Endothelial cell of umbilical vein (primary cell): ENCODE data around the gene DHX35. TPM values are rescaled to one million over a fixed set of nuclear protein-coding genes. Genes with fewer than 3 reads are reported as not detected.

Experiments
- BruUV-seq: library from RNA; stranded (reverse); fragments of 400-500 nt; replicated peaks from 2 replicates; lab custom pipeline; 2021; lab: Mats Ljungman, UMichigan
- CTCF ChIA-PET: fragments of 300-600, 350-600 bp; sonication (Branson Sonifier 250); formaldehyde crosslinking; loops from one replicate; lab custom pipeline; 2021; ENCODE audit warnings: antibody characterized with exemption, inconsistent platforms; lab: Charles Lee
- POLR2A ChIA-PET: fragments of 300-600, 350-600 bp; sonication (Branson Sonifier 250); formaldehyde crosslinking; loops from one replicate; lab custom pipeline; 2021; ENCODE audit warnings: antibody characterized with exemption, inconsistent platforms; lab: Charles Lee
- DNase-seq: peaks from one replicate; pipeline ENCODE4 v3.0.0-alpha.2; 2011; ENCODE audit warnings: low read depth, low spot score
- FAIRE-seq: peaks from 2 replicates; lab custom pipeline; 2011; peaks lifted over from hg19 to GRCh38; lab: Jason Lieb, UNC
- H2AFZ ChIP-seq: 2 replicates; pipeline ENCODE4 v1.6.0; 2012; ENCODE audit warnings: low read depth, low read length, control low read depth, inconsistent platforms
- H3K27ac ChIP-seq: 2 replicates; pipeline ENCODE4 v1.5.1; 2011; ENCODE audit warnings: low read depth, mild to moderate bottlenecking, control low read depth, low read length, moderate library complexity; ENCODE audit not compliant: insufficient read depth
- H3K27me3 ChIP-seq, 2 experiments: 2 replicates each; pipeline versions ENCODE4 v1.6.0 to v1.6.1; 2011; ENCODE audit warnings: low read length in 2 of 2, mixed read lengths in 1 of 2; ENCODE audit not compliant: control insufficient read depth in 2 of 2, insufficient read depth in 2 of 2
- H3K36me3 ChIP-seq, 2 experiments: 2 replicates in 1 of 2; 3 replicates in 1 of 2; pipeline ENCODE4 v1.5.1; 2011; ENCODE audit warnings: low read length in 2 of 2, mild to moderate bottlenecking in 1 of 2, moderate library complexity in 1 of 2; ENCODE audit not compliant: control insufficient read depth in 2 of 2, insufficient read depth in 2 of 2; ENCODE audit errors: extremely low read depth in 1 of 2
- H3K4me1 ChIP-seq: 3 replicates; pipeline ENCODE4 v1.5.1; 2011; ENCODE audit warnings: mild to moderate bottlenecking, low read length; ENCODE audit not compliant: control insufficient read depth, insufficient read depth; ENCODE audit errors: extremely low read depth
- H3K4me2 ChIP-seq: 2 replicates; pipeline ENCODE4 v1.6.1; 2011; ENCODE audit warnings: low read length, control low read depth, mixed read lengths; ENCODE audit not compliant: insufficient read depth
- H3K4me3 ChIP-seq, 3 experiments: fragments of 200-600 bp in 1 of 3; sonication (generic), shearing (Covaris generic) in 1 of 3; replicated peaks in 1 of 3; 2 replicates each; pipeline ENCODE4 v1.5.1; 2011 to 2016; ENCODE audit warnings: control low read depth in 3 of 3, low read length in 3 of 3, mild to moderate bottlenecking in 2 of 3, inconsistent platforms in 1 of 3, low read depth in 1 of 3, moderate library complexity in 1 of 3; ENCODE audit not compliant: insufficient read depth in 1 of 3
- H3K79me2 ChIP-seq: 2 replicates; pipeline ENCODE4 v1.6.0; 2012; ENCODE audit warnings: low read length, inconsistent platforms; ENCODE audit not compliant: control insufficient read depth, insufficient read depth
- H3K9ac ChIP-seq: replicated peaks from 2 replicates; pipeline ENCODE3; 2011; ENCODE audit warnings: low read length, control low read depth; ENCODE audit not compliant: insufficient read depth; ENCODE audit errors: extremely low read depth
- H3K9me1 ChIP-seq: replicated peaks from 3 replicates; pipeline ENCODE4 v1.6.0; 2011; ENCODE audit warnings: mild to moderate bottlenecking, low read length; ENCODE audit not compliant: control insufficient read depth, insufficient read depth; ENCODE audit errors: extremely low read depth
- H3K9me3 ChIP-seq: replicated peaks from 2 replicates; pipeline ENCODE4 v1.5.1; 2012; ENCODE audit warnings: low read length, inconsistent platforms; ENCODE audit not compliant: control insufficient read depth, insufficient read depth
- H4K20me1 ChIP-seq: replicated peaks from 2 replicates; pipeline ENCODE3; 2011; ENCODE audit warnings: mild to moderate bottlenecking, low read length; ENCODE audit not compliant: control insufficient read depth, insufficient read depth; ENCODE audit errors: extremely low read depth
- CTCF ChIP-seq, 2 donors: IDR thresholded peaks; 1 replicate in 1 of 2; 2 replicates in 1 of 2; pipeline ENCODE4 v1.5.1; 2011; ENCODE audit warnings: low read length in 2 of 2, mild to moderate bottlenecking in 2 of 2, moderate library complexity in 2 of 2, control low read depth in 1 of 2, inconsistent platforms in 1 of 2, low read depth in 1 of 2; ENCODE audit not compliant: insufficient read depth in 1 of 2; ENCODE audit errors: extremely low read depth in 1 of 2
- EZH2 ChIP-seq: IDR thresholded peaks from 2 replicates; pipeline ENCODE4 v1.6.1; 2012; ENCODE audit warnings: borderline replicate concordance, low read depth, mild to moderate bottlenecking, moderate library complexity, low read length, inconsistent platforms; ENCODE audit not compliant: severe bottlenecking
- FOS ChIP-seq: IDR thresholded peaks from 2 replicates; pipeline ENCODE4 v1.6.1; 2011; ENCODE audit warnings: mild to moderate bottlenecking, low read length, moderate library complexity, borderline replicate concordance; ENCODE audit not compliant: insufficient read depth
- GATA2 ChIP-seq: IDR thresholded peaks from 2 replicates; pipeline ENCODE4 v1.7.0; 2011; ENCODE audit warnings: low read depth, mild to moderate bottlenecking, moderate library complexity, mixed read lengths, low read length; ENCODE audit not compliant: insufficient read length, insufficient read depth
- JUN ChIP-seq: IDR thresholded peaks from 2 replicates; pipeline ENCODE4 v1.6.1; 2011; ENCODE audit warnings: borderline replicate concordance, low read depth; ENCODE audit not compliant: insufficient read length, insufficient read depth
- MAX ChIP-seq: IDR thresholded peaks from 2 replicates; pipeline ENCODE4 v1.6.1; 2011; ENCODE audit not compliant: insufficient read depth, insufficient read length
- MYC ChIP-seq: IDR thresholded peaks from one replicate; pipeline ENCODE4 v1.6.1; 2011; ENCODE audit warnings: mild to moderate bottlenecking, low read depth, low read length
- POLR2A ChIP-seq: IDR thresholded peaks from 2 replicates; pipeline ENCODE4 v1.6.1; 2012; ENCODE audit warnings: low read depth, mild to moderate bottlenecking, control low read depth, low read length
- POLR2AphosphoS5 ChIP-seq: IDR thresholded peaks from 2 replicates; pipeline ENCODE4 v1.6.1; 2012; ENCODE audit warnings: low read depth, mild to moderate bottlenecking, control low read depth, low read length, moderate library complexity; ENCODE audit not compliant: insufficient read depth
- dilution Hi-C: fragments of 300-500 bp; cut with MboI; formaldehyde crosslinking; loops from one replicate; pipeline ENCODE4 v1.15.0; 2019; ENCODE audit warnings: low sequenced_read_pairs; ENCODE audit not compliant: extremely low pct_ligation_motif_present
- intact Hi-C: fragments of 100-400 bp; cut with micrococcal nuclease; formaldehyde crosslinking; loops from one replicate; pipeline ENCODE4 v1.10.0; 2022
- polyA plus RNA-seq, 4 experiments: library from polyadenylated mRNA; depleted of rRNA in 3 of 4; stranded (reverse) in 3 of 4; unstranded in 1 of 4; fragments of >200 nt; gene quantifications; 2 replicates each; pipeline versions ENCODE4 v1.2.1 to v1.2.3, GENCODE V29; 2011 to 2012; ENCODE audit warnings: missing spikeins in 1 of 4
- total RNA-seq: library from RNA; stranded (reverse); gene quantifications from 2 replicates; pipeline ENCODE4 v1.2.3, GENCODE V29; 2021

Gene DHX35
- total and polyA plus RNA-seq, 2 donors (not counting 3 experiments of a cell fraction or from before 2014, with no cell fraction given) = 10.0 to 13.0 TPM

- CTCF ChIA-PET = interaction anchor here (1.7 kb wide), 1 partner anchor 8 kb away, joined by 12 read pairs; no protein-coding TSS in a partner anchor
- no peak for DNase-seq
- H3K27me3 ChIP-seq = no peaks in the 10 kb centered on the region
- H2AFZ ChIP-seq = no peak overlapping the region
- H3K4me1 ChIP-seq = no peaks in the 10 kb centered on the region
- intact Hi-C loops = no loop called here
- BruUV-seq = no TSS peak
- H4K20me1 ChIP-seq = no peaks in the 10 kb centered on the region
- H3K9ac ChIP-seq = no peak overlapping the region
- POLR2A ChIA-PET = no interaction called here
- no peaks in the 10 kb centered on the region for H3K79me2 ChIP-seq
- dilution Hi-C loops = no loop called here
- H3K9me3 ChIP-seq = no peaks in the 10 kb centered on the region
- TF ChIP-seq POLR2AphosphoS5 (no peak), EZH2 (no peak)
- FAIRE-seq = no peak
- H3K36me3 ChIP-seq = peaks cover 0 to 10% of the 10 kb centered on the region in 2 experiments
- no peaks in the 10 kb centered on the region for H3K9me1 ChIP-seq
- H3K4me3 ChIP-seq = no peak overlapping the region
- H3K4me2 ChIP-seq = no peak overlapping the region
- no peak overlapping the region for H3K27ac ChIP-seq
Observed at GRCh38 chr20:39042279-39043150, 80.4 kb downstream of the DHX35 start.

- dilution Hi-C loops = no loop called here
- Histone ChIP-seq H3K4me1 (peaks cover under 1% of the 10 kb centered on the region), H3K9me1 (no peaks in the 10 kb centered on the region), H4K20me1 (no peaks in the 10 kb centered on the region), H3K27ac (no peak overlapping the region), H3K79me2 (no peaks in the 10 kb centered on the region), H3K9me3 (no peaks in the 10 kb centered on the region), H3K4me3 (no peak overlapping the region), H2AFZ (no peak overlapping the region), H3K4me2 (no peak overlapping the region), H3K36me3 (peaks cover 0 to 5% of the 10 kb centered on the region in 2 experiments), H3K9ac (no peak overlapping the region), H3K27me3 (no peaks in the 10 kb centered on the region)
- no TSS peak for BruUV-seq
- POLR2A ChIA-PET = no interaction called here
- TF ChIP-seq MAX = no peak
- no peak for TF ChIP-seq CTCF (IDR thresholded peaks at IDR 0.05; ENCODE audit: extremely low read depth in 1 of 2, insufficient read depth in 1 of 2, low read depth in 1 of 2, low read length in 2 of 2)
- no peak for TF ChIP-seq POLR2A
- TF ChIP-seq EZH2 = no peak
- no peak for TF ChIP-seq FOS
- TF ChIP-seq GATA2 = no peak
- TF ChIP-seq MYC = no peak
- no peak for TF ChIP-seq JUN
- no peak for TF ChIP-seq POLR2AphosphoS5
- DNase-seq (no peak), FAIRE-seq (no peak)
- CTCF ChIA-PET = interaction anchor here (1.3 to 2.0 kb wide), 2 partner anchors 13 to 119 kb away, joined by 3 to 8 read pairs; partner anchors contain the start of gene FAM83D
- intact Hi-C loops = no loop called here
Observed at GRCh38 chr20:39044501-39044900, 82.4 kb downstream of the DHX35 start.
